ENCODE measurements around the gene GOSR1. TPM values are rescaled to one million over a fixed set of nuclear protein-coding genes. Genes with fewer than 3 reads are reported as not detected.
"Not testable (repeated sequence)": the region's sequence is repeated elsewhere in the genome, so short reads cannot be mapped to it uniquely, and the experiment has no call there.

GOSR1 gene
- total RNA-seq, 2 experiments from 2014 or later, result 45.5 to 45.7 TPM

- POLR2A ChIA-PET, result no interaction called here
- Mint-ChIP-seq H3K4me3 (no peak overlapping the region), H3K27ac (no peak overlapping the region), H3K27me3 (no peaks in the 10 kb centered on the region), H3K9me3 (no peaks in the 10 kb centered on the region), H3K4me1 (peaks cover 25% of the 10 kb centered on the region), H3K36me3 (ENCODE audit: low read depth) (no peaks in the 10 kb centered on the region)
- no peak for DNase-seq
- CTCF ChIA-PET, result no interaction called here
These were observed 75.9 kb downstream of the GOSR1 start for GRCh38 chr17:30552994-30553566.

- peaks cover 25% of the 10 kb centered on the region for H3K4me1 Mint-ChIP-seq
- DNase-seq; H3K4me3 Mint-ChIP-seq; H3K36me3 Mint-ChIP-seq (ENCODE audit: low read depth); POLR2A ChIA-PET; CTCF ChIA-PET; H3K9me3 Mint-ChIP-seq; H3K27me3 Mint-ChIP-seq; H3K27ac Mint-ChIP-seq: not testable (repeated sequence)
These were observed 76.7 kb downstream of the GOSR1 start for GRCh38 chr17:30553823-30554440.

- Mint-ChIP-seq H3K4me1 (peaks cover 22% of the 10 kb centered on the region), H3K9me3 (no peaks in the 10 kb centered on the region), H3K4me3 (no peak overlapping the region), H3K36me3 (ENCODE audit: low read depth) (no peaks in the 10 kb centered on the region), H3K27me3 (no peaks in the 10 kb centered on the region), H3K27ac (no peak overlapping the region)
- peak; percentile 15 for DNase-seq
- CTCF ChIA-PET, result no interaction called here
- POLR2A ChIA-PET, result no interaction called here
These were observed 77.9 kb downstream of the GOSR1 start for GRCh38 chr17:30554839-30555751.

GRCh38 chr17:30555942-30556341 lies 78.7 kb downstream of the GOSR1 start:
- CTCF ChIA-PET, result no interaction called here
- no peaks in the 10 kb centered on the region for H3K9me3 Mint-ChIP-seq
- no peaks in the 10 kb centered on the region for H3K36me3 Mint-ChIP-seq (ENCODE audit: low read depth)
- H3K27ac Mint-ChIP-seq, result no peak overlapping the region
- no peaks in the 10 kb centered on the region for H3K27me3 Mint-ChIP-seq
- peak; percentile 11 for DNase-seq
- H3K4me3 Mint-ChIP-seq, result no peak overlapping the region
- POLR2A ChIA-PET, result no interaction called here
- peaks cover 13% of the 10 kb centered on the region for H3K4me1 Mint-ChIP-seq

GRCh38 chr17:30556374-30557332 lies 79.4 kb downstream of the GOSR1 start:
- Mint-ChIP-seq H3K27me3 (peaks cover under 1% of the 10 kb centered on the region), H3K4me3 (no peak overlapping the region), H3K9me3 (no peaks in the 10 kb centered on the region), H3K27ac (no peak overlapping the region), H3K36me3 (ENCODE audit: low read depth) (no peaks in the 10 kb centered on the region), H3K4me1 (peaks cover 7% of the 10 kb centered on the region)
- POLR2A ChIA-PET, result no interaction called here
- CTCF ChIA-PET, result no interaction called here
- DNase-seq, result peak; percentile 9

- Mint-ChIP-seq H3K9me3 (no peaks in the 10 kb centered on the region), H3K36me3 (ENCODE audit: low read depth) (no peaks in the 10 kb centered on the region), H3K27me3 (peaks cover 2% of the 10 kb centered on the region), H3K27ac (no peak overlapping the region), H3K4me1 (peaks cover 7% of the 10 kb centered on the region), H3K4me3 (no peak overlapping the region)
- no peak for DNase-seq
- CTCF ChIA-PET, result no interaction called here
- POLR2A ChIA-PET, result no interaction called here
These were observed 80.9 kb downstream of the GOSR1 start for GRCh38 chr17:30557916-30558685.

- H3K27ac Mint-ChIP-seq, result no peak overlapping the region
- H3K4me1 Mint-ChIP-seq, result peaks cover 7% of the 10 kb centered on the region
- no peaks in the 10 kb centered on the region for H3K36me3 Mint-ChIP-seq (ENCODE audit: low read depth)
- CTCF ChIA-PET, result no interaction called here
- peaks cover 8% of the 10 kb centered on the region for H3K27me3 Mint-ChIP-seq
- peak; percentile 11 for DNase-seq
- POLR2A ChIA-PET, result no interaction called here
- H3K9me3 Mint-ChIP-seq, result no peaks in the 10 kb centered on the region
- H3K4me3 Mint-ChIP-seq, result no peak overlapping the region
These were observed 81.7 kb downstream of the GOSR1 start for GRCh38 chr17:30558686-30559545.

- H3K9me3 Mint-ChIP-seq, result no peaks in the 10 kb centered on the region
- H3K36me3 Mint-ChIP-seq (ENCODE audit: low read depth), result no peaks in the 10 kb centered on the region
- ChIA-PET CTCF (no interaction called here), POLR2A (no interaction called here)
- peak; percentile 11 for DNase-seq
- peaks cover 7% of the 10 kb centered on the region for H3K4me1 Mint-ChIP-seq
- peaks cover 10% of the 10 kb centered on the region for H3K27me3 Mint-ChIP-seq
- no peak overlapping the region for H3K4me3 Mint-ChIP-seq
- no peak overlapping the region for H3K27ac Mint-ChIP-seq
These were observed 82.4 kb downstream of the GOSR1 start for GRCh38 chr17:30559656-30560055.

- CTCF ChIA-PET, result not testable (repeated sequence)
These were observed 83.2 kb downstream of the GOSR1 start for GRCh38 chr17:30560117-30561026.

GRCh38 chr17:30561766-30562165 lies 84.6 kb downstream of the GOSR1 start:
- H3K27me3 Mint-ChIP-seq, result peaks cover 12% of the 10 kb centered on the region
- H3K4me1 Mint-ChIP-seq; H3K9me3 Mint-ChIP-seq; H3K4me3 Mint-ChIP-seq; H3K27ac Mint-ChIP-seq; H3K36me3 Mint-ChIP-seq (ENCODE audit: low read depth); DNase-seq; CTCF ChIA-PET; POLR2A ChIA-PET: not testable (repeated sequence)

More at GRCh38 chr17:30560117-30561026, 83.2 kb downstream of the GOSR1 start:
- peaks cover 12% of the 10 kb centered on the region for H3K27me3 Mint-ChIP-seq
- H3K27ac Mint-ChIP-seq; H3K36me3 Mint-ChIP-seq (ENCODE audit: low read depth); H3K4me3 Mint-ChIP-seq; H3K4me1 Mint-ChIP-seq; H3K9me3 Mint-ChIP-seq; POLR2A ChIA-PET: not testable (repeated sequence)
- DNase-seq, result peak; percentile 9
